OCI-LY7 (cell line): ENCODE data around the gene TMC8. TPM values are rescaled to one million over a fixed set of nuclear protein-coding genes. Genes with fewer than 3 reads are reported as not detected.

Source experiments
- BruUV-seq: library from RNA; stranded (reverse); fragments of 400-500 nt; replicated peaks from 2 replicates; lab custom pipeline; 2021; lab: Mats Ljungman, UMichigan
- CTCF ChIA-PET: fragments of 300-600 bp; sonication (Branson Sonifier 250); formaldehyde crosslinking; loops from one replicate; lab custom pipeline; 2022; ENCODE audit warnings: antibody characterized with exemption; ENCODE audit not compliant: unreplicated experiment; lab: Charles Lee
- POLR2A ChIA-PET: fragments of 300-600 bp; sonication (Branson Sonifier 250); formaldehyde crosslinking; loops from one replicate; lab custom pipeline; 2022; ENCODE audit warnings: antibody characterized with exemption; lab: Charles Lee
- DNase-seq: peaks from one replicate; pipeline ENCODE4 v3.0.0-alpha.2; 2015; ENCODE audit warnings: low spot score
- H2AFZ ChIP-seq: fragments of 200-600 bp; sonication (generic), shearing (Covaris generic); 2 replicates; pipeline ENCODE4 v1.6.1; 2014; ENCODE audit warnings: mild to moderate bottlenecking, antibody characterized with exemption, low read length, moderate library complexity
- H3K27ac ChIP-seq: fragments of 200-600 bp; sonication (generic); 2 replicates; pipeline ENCODE4 v1.5.1; 2014; ENCODE audit warnings: mixed run types, low read depth, mild to moderate bottlenecking, moderate library complexity, low read length, inconsistent platforms; ENCODE audit not compliant: poor library complexity, severe bottlenecking
- H3K36me3 ChIP-seq: fragments of 200-600 bp; sonication (generic); 2 replicates; pipeline ENCODE4 v1.6.1; 2014; ENCODE audit warnings: mild to moderate bottlenecking, antibody characterized with exemption, low read length, moderate library complexity, mixed read lengths; ENCODE audit not compliant: insufficient read depth
- H3K4me1 ChIP-seq: fragments of 200-600 bp; sonication (generic); 2 replicates; pipeline ENCODE4 v1.5.1; 2014; ENCODE audit warnings: mild to moderate bottlenecking, low read length; ENCODE audit not compliant: insufficient read depth, poor library complexity, severe bottlenecking
- H3K4me2 ChIP-seq: fragments of 200-600 bp; sonication (generic); 2 replicates; pipeline ENCODE4 v1.6.1; 2014; ENCODE audit warnings: mild to moderate bottlenecking, low read length
- H3K4me3 ChIP-seq: fragments of 200-600 bp; sonication (generic); 2 replicates; pipeline ENCODE4 v1.5.1; 2014; ENCODE audit warnings: mild to moderate bottlenecking, low read depth, low read length; ENCODE audit not compliant: poor library complexity, severe bottlenecking
- H3K79me2 ChIP-seq: fragments of 200-600 bp; sonication (generic); 2 replicates; pipeline ENCODE4 v1.6.1; 2016; ENCODE audit warnings: low read depth, mild to moderate bottlenecking, low read length, moderate library complexity, mixed read lengths; ENCODE audit not compliant: insufficient read depth
- H3K9me2 ChIP-seq: fragments of 200-600 bp; sonication (generic); 2 replicates; pipeline ENCODE4 v1.6.1; 2016; ENCODE audit warnings: mild to moderate bottlenecking, low read length, mixed read lengths; ENCODE audit not compliant: insufficient read depth
- H3K9me3 ChIP-seq: fragments of 200-600 bp; sonication (generic); 2 replicates; pipeline ENCODE4 v1.6.1; 2014; ENCODE audit warnings: mild to moderate bottlenecking, mixed run types, low read length, mixed read lengths
- H4K20me1 ChIP-seq: fragments of 200-600 bp; sonication (generic); 2 replicates; pipeline ENCODE4 v1.6.1; 2014; ENCODE audit warnings: mild to moderate bottlenecking, antibody characterized with exemption, low read length, moderate library complexity, mixed read lengths; ENCODE audit not compliant: insufficient read depth
- CTCF ChIP-seq: fragments of 200-600 bp; sonication (generic); conservative IDR thresholded peaks from 2 replicates; pipeline ENCODE4 v1.5.1; 2014; ENCODE audit warnings: mild to moderate bottlenecking, antibody characterized with exemption, low read length, moderate library complexity, mixed read lengths
- EZH2phosphoT487 ChIP-seq: fragments of 200-600 bp; sonication (generic); IDR thresholded peaks from 2 replicates; pipeline ENCODE4 v1.6.1; 2018; ENCODE audit warnings: low read depth, borderline replicate concordance, mild to moderate bottlenecking, mixed run types, antibody characterized with exemption, low read length, moderate library complexity, mixed read lengths
- intact Hi-C: fragments of 100-400 bp; cut with micrococcal nuclease; formaldehyde crosslinking; loops from one replicate; pipeline ENCODE4 v1.10.0; 2022; ENCODE audit not compliant: unreplicated experiment
- total RNA-seq, 2 experiments: library from RNA; depleted of rRNA in 1 of 2; stranded (reverse); fragments of >200 nt in 1 of 2; shearing (Covaris generic) in 1 of 2; gene quantifications; 2 replicates each; pipeline ENCODE4 v1.2.3, GENCODE V29; 2014 to 2022

The TMC8 gene
- total RNA-seq, 2 experiments from 2014 or later, result 83.8 to 236 TPM

- Histone ChIP-seq H3K79me2 (peaks cover 8% of the 10 kb centered on the region; the same call in 1 of the 2 replicates), H3K27ac (peak overlapping the region; percentile 91), H4K20me1 (0 out of 2 replicates have a peak, but pooled peaks cover 4% of the 10 kb centered on the region), H3K4me2 (peak overlapping the region; percentile 96), H3K9me3 (no peaks in the 10 kb centered on the region), H2AFZ (no peak overlapping the region), H3K36me3 (peaks cover 45% of the 10 kb centered on the region), H3K4me3 (peak overlapping the region; percentile 81), H3K9me2 (no peaks in the 10 kb centered on the region), H3K4me1 (peaks cover 62% of the 10 kb centered on the region)
- BruUV-seq, result no TSS peak
- peak; percentile 80 for DNase-seq
- TF ChIP-seq CTCF (peak; percentile 30; the same call in 1 of the 2 replicates), EZH2phosphoT487 (no peak)
- ChIA-PET POLR2A (interaction anchor here (0.6 kb wide), 1 partner anchor 668 kb away, joined by 4 read pairs; no protein-coding TSS in a partner anchor), CTCF (interaction anchor here (0.6 kb wide), 1 partner anchor 108 kb away, joined by 3 read pairs; no protein-coding TSS in a partner anchor)
- intact Hi-C loops, result loop anchor here (5.0 kb wide), 2 partner anchors 120 to 1645 kb away; no protein-coding TSS in a partner anchor
These were observed 1.6 kb downstream of the TMC8 start for GRCh38 chr17:78132084-78132676.

- ChIA-PET POLR2A (no interaction called here), CTCF (no interaction called here)
- Histone ChIP-seq H3K9me3 (no peaks in the 10 kb centered on the region), H3K27ac (peak overlapping the region; percentile 91), H3K9me2 (no peaks in the 10 kb centered on the region), H3K4me2 (peak overlapping the region; percentile 96), H4K20me1 (0 out of 2 replicates have a peak, but pooled peaks cover 4% of the 10 kb centered on the region), H3K79me2 (peaks cover 8% of the 10 kb centered on the region; the same call in 1 of the 2 replicates), H3K36me3 (peaks cover 51% of the 10 kb centered on the region), H2AFZ (no peak overlapping the region), H3K4me1 (peaks cover 60% of the 10 kb centered on the region), H3K4me3 (peak overlapping the region; percentile 81)
- TF ChIP-seq CTCF (no peak), EZH2phosphoT487 (no peak)
- intact Hi-C loops, result loop anchor here (5.0 kb wide), 2 partner anchors 120 to 1645 kb away; no protein-coding TSS in a partner anchor
- no peak for DNase-seq
- no TSS peak for BruUV-seq
These were observed 2.2 kb downstream of the TMC8 start for GRCh38 chr17:78132767-78133178.
